Measurements from ENCODE around the gene ADSS1.

- TF ChIP-seq, protein P1, sequence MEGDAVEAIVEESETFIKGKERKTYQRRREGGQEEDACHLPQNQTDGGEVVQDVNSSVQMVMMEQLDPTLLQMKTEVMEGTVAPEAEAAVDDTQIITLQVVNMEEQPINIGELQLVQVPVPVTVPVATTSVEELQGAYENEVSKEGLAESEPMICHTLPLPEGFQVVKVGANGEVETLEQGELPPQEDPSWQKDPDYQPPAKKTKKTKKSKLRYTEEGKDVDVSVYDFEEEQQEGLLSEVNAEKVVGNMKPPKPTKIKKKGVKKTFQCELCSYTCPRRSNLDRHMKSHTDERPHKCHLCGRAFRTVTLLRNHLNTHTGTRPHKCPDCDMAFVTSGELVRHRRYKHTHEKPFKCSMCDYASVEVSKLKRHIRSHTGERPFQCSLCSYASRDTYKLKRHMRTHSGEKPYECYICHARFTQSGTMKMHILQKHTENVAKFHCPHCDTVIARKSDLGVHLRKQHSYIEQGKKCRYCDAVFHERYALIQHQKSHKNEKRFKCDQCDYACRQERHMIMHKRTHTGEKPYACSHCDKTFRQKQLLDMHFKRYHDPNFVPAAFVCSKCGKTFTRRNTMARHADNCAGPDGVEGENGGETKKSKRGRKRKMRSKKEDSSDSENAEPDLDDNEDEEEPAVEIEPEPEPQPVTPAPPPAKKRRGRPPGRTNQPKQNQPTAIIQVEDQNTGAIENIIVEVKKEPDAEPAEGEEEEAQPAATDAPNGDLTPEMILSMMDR (IDR thresholded peaks at IDR 0.05; ENCODE audit: low read length) = no peak
- TF ChIP-seq EZH2 (IDR thresholded peaks at IDR 0.05; ENCODE audit: borderline replicate concordance, low read length) = no peak
These were observed 48.6 kb upstream of the ADSS1 start for GRCh38 chr14:104675447-104675846.
